DOHH2 (cell line): ENCODE results near the gene ANP32A.

Source experiments
- H3F3A ChIP-seq: fragments of 200-600 bp; sonication (generic), shearing (Covaris generic); 2 replicates; pipeline ENCODE4 v1.6.0; 2016; ENCODE audit warnings: antibody characterized with exemption, mild to moderate bottlenecking; ENCODE audit not compliant: control insufficient read depth, insufficient read depth
- H3K27ac ChIP-seq: fragments of 200-600 bp; sonication (generic); 2 replicates; pipeline ENCODE4 v1.5.1; 2014; ENCODE audit warnings: low read depth, mild to moderate bottlenecking, low read length, moderate library complexity
- H3K27me3 ChIP-seq: fragments of 200-600 bp; sonication (generic); 2 replicates; pipeline ENCODE4 v1.6.1; 2014; ENCODE audit warnings: mild to moderate bottlenecking, low read length, mixed read lengths; ENCODE audit not compliant: control insufficient read depth
- H3K36me3 ChIP-seq: fragments of 200-600 bp; sonication (generic); 2 replicates; pipeline ENCODE4 v1.6.1; 2014; ENCODE audit warnings: mild to moderate bottlenecking, low read length, moderate library complexity, mixed read lengths; ENCODE audit not compliant: control insufficient read depth
- H3K4me1 ChIP-seq: fragments of 200-600 bp; sonication (generic); 2 replicates; pipeline ENCODE4 v1.6.1; 2014; ENCODE audit warnings: mild to moderate bottlenecking, low read length, mixed read lengths; ENCODE audit not compliant: control insufficient read depth
- H3K4me2 ChIP-seq: fragments of 200-600 bp; sonication (generic); 2 replicates; pipeline ENCODE4 v1.6.0; 2014; ENCODE audit warnings: mild to moderate bottlenecking, low read length, moderate library complexity
- H3K4me3 ChIP-seq: fragments of 200-600 bp; sonication (generic); 2 replicates; pipeline ENCODE4 v1.5.1; 2014; ENCODE audit warnings: mild to moderate bottlenecking, low read length, mixed read lengths
- H3K79me2 ChIP-seq: fragments of 200-600 bp; sonication (generic); 2 replicates; pipeline ENCODE4 v1.6.1; 2014; ENCODE audit warnings: mild to moderate bottlenecking, low read length, mixed read lengths; ENCODE audit not compliant: control insufficient read depth
- H3K9me2 ChIP-seq: fragments of 200-600 bp; sonication (generic); replicated peaks from 2 replicates; pipeline ENCODE4 v1.6.1; 2014; ENCODE audit warnings: mild to moderate bottlenecking, low read length, mixed read lengths; ENCODE audit not compliant: control insufficient read depth
- H3K9me3 ChIP-seq: fragments of 200-600 bp; sonication (generic); 2 replicates; pipeline ENCODE4 v1.6.1; 2014; ENCODE audit warnings: antibody characterized with exemption, low read length, mixed read lengths; ENCODE audit not compliant: control insufficient read depth, insufficient read depth
- H4K20me1 ChIP-seq: fragments of 200-600 bp; sonication (generic); 2 replicates; pipeline ENCODE4 v1.6.0; 2014; ENCODE audit warnings: low read depth, mild to moderate bottlenecking, antibody characterized with exemption, low read length, moderate library complexity; ENCODE audit not compliant: control insufficient read depth, insufficient read depth
- EZH2phosphoT487 ChIP-seq: fragments of 200-600 bp; sonication (generic); IDR thresholded peaks from 2 replicates; pipeline ENCODE4 v1.6.1; 2017; ENCODE audit warnings: borderline replicate concordance, mild to moderate bottlenecking, antibody characterized with exemption, low read length, moderate library complexity, mixed read lengths
- TF ChIP-seq, protein P1 (sequence below): fragments of 200-600 bp; sonication (generic); IDR thresholded peaks from one replicate; pipeline ENCODE4 v1.5.1; 2014; ENCODE audit warnings: antibody characterized with exemption, mild to moderate bottlenecking, low read depth, low read length; ENCODE audit not compliant: poor library complexity, severe bottlenecking

The ANP32A gene

DNA sequence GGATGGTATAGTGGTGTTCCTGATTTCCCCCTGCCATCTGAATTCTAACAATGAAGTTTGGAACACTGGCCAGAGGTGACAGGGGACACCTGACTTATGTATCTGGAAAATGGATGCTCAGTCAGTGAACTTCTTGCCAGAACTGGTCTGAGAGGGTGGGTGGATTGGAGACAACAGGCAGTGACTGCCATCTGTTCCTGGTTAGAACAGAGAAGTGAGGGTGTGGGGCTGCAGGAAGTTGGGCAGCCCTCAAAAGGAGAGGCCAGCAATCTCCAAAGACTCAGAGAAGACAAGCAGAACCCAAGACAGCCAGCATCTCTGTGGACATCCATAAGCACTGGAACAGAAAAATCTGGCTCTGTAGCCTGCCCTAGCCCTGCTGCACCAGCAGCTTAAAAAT, 50.5 kb downstream of the ANP32A start:
- no peak overlapping the region for H3K27ac ChIP-seq
- H4K20me1 ChIP-seq: no peaks in the 10 kb centered on the region
- H3K79me2 ChIP-seq: no peaks in the 10 kb centered on the region
- H3K36me3 ChIP-seq: no peaks in the 10 kb centered on the region
- no peaks in the 10 kb centered on the region for H3K9me3 ChIP-seq
- no peaks in the 10 kb centered on the region for H3K4me1 ChIP-seq
- H3K4me3 ChIP-seq: no peak overlapping the region
- H3F3A ChIP-seq: no peaks in the 10 kb centered on the region
- TF ChIP-seq, protein P1, sequence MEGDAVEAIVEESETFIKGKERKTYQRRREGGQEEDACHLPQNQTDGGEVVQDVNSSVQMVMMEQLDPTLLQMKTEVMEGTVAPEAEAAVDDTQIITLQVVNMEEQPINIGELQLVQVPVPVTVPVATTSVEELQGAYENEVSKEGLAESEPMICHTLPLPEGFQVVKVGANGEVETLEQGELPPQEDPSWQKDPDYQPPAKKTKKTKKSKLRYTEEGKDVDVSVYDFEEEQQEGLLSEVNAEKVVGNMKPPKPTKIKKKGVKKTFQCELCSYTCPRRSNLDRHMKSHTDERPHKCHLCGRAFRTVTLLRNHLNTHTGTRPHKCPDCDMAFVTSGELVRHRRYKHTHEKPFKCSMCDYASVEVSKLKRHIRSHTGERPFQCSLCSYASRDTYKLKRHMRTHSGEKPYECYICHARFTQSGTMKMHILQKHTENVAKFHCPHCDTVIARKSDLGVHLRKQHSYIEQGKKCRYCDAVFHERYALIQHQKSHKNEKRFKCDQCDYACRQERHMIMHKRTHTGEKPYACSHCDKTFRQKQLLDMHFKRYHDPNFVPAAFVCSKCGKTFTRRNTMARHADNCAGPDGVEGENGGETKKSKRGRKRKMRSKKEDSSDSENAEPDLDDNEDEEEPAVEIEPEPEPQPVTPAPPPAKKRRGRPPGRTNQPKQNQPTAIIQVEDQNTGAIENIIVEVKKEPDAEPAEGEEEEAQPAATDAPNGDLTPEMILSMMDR: no peak
- no peak for TF ChIP-seq EZH2phosphoT487
- no peaks in the 10 kb centered on the region for H3K9me2 ChIP-seq
- peaks cover 6% of the 10 kb centered on the region for H3K27me3 ChIP-seq
- no peak overlapping the region for H3K4me2 ChIP-seq

DNA sequence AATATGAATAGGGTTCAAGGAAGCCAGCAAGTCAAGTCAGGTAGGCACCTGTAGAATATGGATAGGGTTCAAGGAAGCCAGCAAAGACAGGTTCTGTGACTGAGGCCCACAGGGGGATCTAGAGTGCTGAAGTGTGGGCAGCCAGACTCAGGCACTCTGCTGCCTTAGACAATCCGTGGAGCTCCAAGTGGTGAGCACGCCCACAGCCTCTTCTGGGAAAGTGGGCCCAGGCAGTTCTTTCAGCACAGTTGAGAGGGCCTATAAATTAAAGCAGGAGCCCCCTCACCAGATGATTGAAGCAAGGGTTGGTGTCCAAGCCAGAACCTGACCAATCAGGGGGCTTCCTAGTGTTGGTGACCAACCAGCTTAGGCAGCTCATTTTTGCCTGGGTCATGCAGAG, 51.0 kb downstream of the ANP32A start:
- H3K27ac ChIP-seq: no peak overlapping the region
- H3K4me3 ChIP-seq: no peak overlapping the region
- H3F3A ChIP-seq: no peaks in the 10 kb centered on the region
- no peaks in the 10 kb centered on the region for H3K9me2 ChIP-seq
- no peaks in the 10 kb centered on the region for H3K79me2 ChIP-seq
- H3K9me3 ChIP-seq: no peaks in the 10 kb centered on the region
- TF ChIP-seq EZH2phosphoT487: no peak
- TF ChIP-seq, protein P1: no peak
- H4K20me1 ChIP-seq: no peaks in the 10 kb centered on the region
- H3K4me2 ChIP-seq: no peak overlapping the region
- H3K36me3 ChIP-seq: no peaks in the 10 kb centered on the region
- H3K27me3 ChIP-seq: peaks cover 9% of the 10 kb centered on the region
- no peaks in the 10 kb centered on the region for H3K4me1 ChIP-seq

DNA sequence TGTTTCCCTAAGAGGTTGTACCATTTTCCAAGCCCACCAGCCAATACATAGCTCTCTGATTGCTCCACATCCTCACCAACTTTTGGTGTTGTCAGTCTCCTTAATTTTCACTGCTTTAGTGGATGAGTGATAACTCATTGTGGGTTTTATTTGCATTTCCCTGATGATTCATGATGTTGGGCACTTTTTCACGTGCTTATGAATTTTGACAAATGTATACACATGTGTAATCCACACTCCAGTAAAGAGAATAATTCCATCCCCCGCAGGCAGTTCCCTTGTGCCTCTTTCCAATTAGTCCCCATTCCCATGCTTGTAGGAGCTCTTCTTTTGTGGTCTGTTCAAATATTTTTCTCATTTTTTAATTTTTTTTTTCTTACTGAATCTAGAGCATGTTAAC, 52.4 kb downstream of the ANP32A start:
- no peaks in the 10 kb centered on the region for H3K9me3 ChIP-seq
- no peaks in the 10 kb centered on the region for H3K9me2 ChIP-seq
- no peaks in the 10 kb centered on the region for H3F3A ChIP-seq
- peaks cover 15% of the 10 kb centered on the region for H3K27me3 ChIP-seq
- TF ChIP-seq, protein P1: no peak
- no peak for TF ChIP-seq EZH2phosphoT487
- no peak overlapping the region for H3K4me3 ChIP-seq
- H3K4me1 ChIP-seq: no peaks in the 10 kb centered on the region
- H4K20me1 ChIP-seq: no peaks in the 10 kb centered on the region
- H3K36me3 ChIP-seq: no peaks in the 10 kb centered on the region
- no peak overlapping the region for H3K27ac ChIP-seq
- no peaks in the 10 kb centered on the region for H3K79me2 ChIP-seq
- H3K4me2 ChIP-seq: no peak overlapping the region

DNA sequence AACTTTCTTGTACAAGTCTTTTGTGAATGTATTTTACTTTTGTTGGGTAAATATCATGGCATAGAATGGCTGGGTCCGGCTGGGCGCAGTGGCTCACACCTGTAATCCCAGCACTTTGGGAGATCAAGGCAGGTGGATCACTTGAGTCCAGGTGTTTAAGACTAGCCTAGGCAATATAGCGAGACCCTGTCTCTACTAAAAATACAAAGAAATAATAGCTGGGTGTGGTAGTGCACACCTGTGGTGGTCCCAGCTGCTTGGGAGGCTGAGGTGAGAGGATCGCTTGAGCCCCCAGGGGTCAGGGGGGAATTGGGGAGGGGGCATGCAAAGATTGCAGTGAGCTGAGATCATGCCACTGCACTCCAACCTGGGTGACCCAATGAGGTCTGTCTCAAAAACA, 52.9 kb downstream of the ANP32A start:
- TF ChIP-seq EZH2phosphoT487: no peak

More for the DNA sequence above, 52.9 kb downstream of the ANP32A start:
- H3K4me3 ChIP-seq: no peak overlapping the region
- no peak overlapping the region for H3K4me2 ChIP-seq
- peaks cover 19% of the 10 kb centered on the region for H3K27me3 ChIP-seq
- no peak overlapping the region for H3K27ac ChIP-seq
- no peaks in the 10 kb centered on the region for H3K9me3 ChIP-seq
- H3K9me2 ChIP-seq: no peaks in the 10 kb centered on the region
- H4K20me1 ChIP-seq: no peaks in the 10 kb centered on the region
- H3K4me1 ChIP-seq: no peaks in the 10 kb centered on the region
- no peaks in the 10 kb centered on the region for H3K79me2 ChIP-seq
- H3F3A ChIP-seq: no peaks in the 10 kb centered on the region
- H3K36me3 ChIP-seq: no peaks in the 10 kb centered on the region
